Measurements from ENCODE around the gene ZDHHC14.
A peak's percentile ranks its signal among the peaks of the same experiment; 100 is the strongest.
"Not testable (repeated sequence)": the region's sequence is repeated elsewhere in the genome, so short reads cannot be mapped to it uniquely, and the experiment has no call there.

ZDHHC14 gene

GRCh38 chr6:157586088-157586414, 205.1 kb downstream of the ZDHHC14 start:
- no peak overlapping the region for H2AK5ac ChIP-seq (ENCODE audit: low read depth, low read length)
- no peak for DNase-seq (ENCODE audit: low spot score)
- no peak overlapping the region for H4K91ac ChIP-seq (ENCODE audit: low read depth, low read length, poor library complexity)
- peaks cover 2 to 6% of the 10 kb centered on the region in 2 donors for H3K9me3 ChIP-seq (replicated peaks in 1 of 2; ENCODE audit: control insufficient read depth in 2 of 2, insufficient read depth in 1 of 2, low read depth in 1 of 2, low read length in 2 of 2)
- no peaks in the 10 kb centered on the region for H3K36me3 ChIP-seq (replicated peaks in 1 of 2; ENCODE audit: control insufficient read depth in 2 of 2, insufficient read depth in 2 of 2, low read length in 2 of 2)
- no peak overlapping the region for H3K4ac ChIP-seq (ENCODE audit: low read length)
- no peak overlapping the region for H2BK5ac ChIP-seq (ENCODE audit: low read length)
- no peaks in the 10 kb centered on the region for H3K27me3 ChIP-seq (ENCODE audit: control insufficient read depth in 3 of 3, insufficient read depth in 3 of 3, low read depth in 1 of 3, low read length in 3 of 3)
- H2BK15ac ChIP-seq (ENCODE audit: low read length), result peak overlapping the region; percentile 27
- no CpG with 5 or more reads among the region's 5 CpGs for WGBS, 2 donors (ENCODE audit: extremely low coverage in 2 of 2, insufficient read length in 2 of 2, insufficient replicate concordance in 1 of 2)
- H2BK12ac ChIP-seq (ENCODE audit: low read length), result no peak overlapping the region
- H3K4me2 ChIP-seq (ENCODE audit: insufficient read depth, low read length, poor library complexity, severe bottlenecking), result no peak overlapping the region
- no peak overlapping the region for H3K18ac ChIP-seq (ENCODE audit: low read length)
- no peak overlapping the region for H3K4me3 ChIP-seq (ENCODE audit: low read length in 2 of 2)
- H3K4me1 ChIP-seq (ENCODE audit: control insufficient read depth in 2 of 2, insufficient read depth in 1 of 2, low read depth in 1 of 2, low read length in 2 of 2), result peaks cover 0 to 9% of the 10 kb centered on the region in 2 donors
- no peak overlapping the region for H2BK120ac ChIP-seq (ENCODE audit: low read depth, low read length)
- H3K14ac ChIP-seq (ENCODE audit: low read length), result no peak overlapping the region
- H3K79me1 ChIP-seq (ENCODE audit: low read depth, low read length), result no peaks in the 10 kb centered on the region
- peak overlapping the region; percentile 58 for H4K8ac ChIP-seq (ENCODE audit: low read depth, low read length)
- peak overlapping the region; percentile 39 for H2AFZ ChIP-seq (ENCODE audit: low read length)
- H3K9ac ChIP-seq (ENCODE audit: low read depth, low read length, poor library complexity), result no peak overlapping the region
- H3K23ac ChIP-seq (ENCODE audit: low read depth, low read length, poor library complexity), result no peak overlapping the region
- no peak overlapping the region for H3K27ac ChIP-seq (replicated peaks; ENCODE audit: low read length)

DNA sequence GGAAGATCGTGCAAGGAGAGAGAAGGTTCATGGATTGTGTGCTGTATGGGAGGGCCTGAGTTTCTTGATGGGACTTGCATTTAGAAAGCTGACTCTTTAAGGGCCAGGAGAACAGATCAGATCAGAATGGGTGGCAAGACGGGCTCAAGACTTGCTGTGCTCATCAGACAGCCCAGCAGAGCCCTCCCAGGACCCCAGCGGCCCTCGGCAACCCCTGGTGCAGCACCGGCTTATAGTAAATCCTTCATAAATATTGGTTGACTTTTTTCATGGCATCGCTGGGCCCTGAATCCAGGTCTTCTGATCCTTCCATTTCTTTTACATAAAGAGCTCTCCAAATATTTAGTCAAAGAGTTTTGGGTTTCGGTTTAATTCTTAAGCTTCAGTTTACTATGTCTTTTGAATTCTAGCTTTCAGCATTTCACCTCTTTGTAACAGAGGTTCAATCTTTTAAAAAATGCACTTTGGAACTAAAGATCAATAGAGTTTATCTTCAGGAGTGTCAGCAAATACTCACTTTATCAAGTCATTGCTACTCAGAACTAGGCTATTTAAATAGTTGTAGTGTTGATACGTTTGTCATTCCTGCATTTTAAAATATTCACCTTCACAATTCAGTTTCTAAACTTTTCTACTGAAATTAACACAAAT, 205.6 kb downstream of the ZDHHC14 start:
- H3K36me3 ChIP-seq (replicated peaks in 1 of 2; ENCODE audit: control insufficient read depth in 2 of 2, insufficient read depth in 2 of 2, low read length in 2 of 2), result no peaks in the 10 kb centered on the region
- H3K27ac ChIP-seq (replicated peaks; ENCODE audit: low read length), result no peak overlapping the region
- peak overlapping the region; percentile 8 for H3K23ac ChIP-seq (ENCODE audit: low read depth, low read length, poor library complexity)
- no peak overlapping the region for H2BK12ac ChIP-seq (ENCODE audit: low read length)
- H2BK5ac ChIP-seq (ENCODE audit: low read length), result no peak overlapping the region
- no peak overlapping the region for H4K91ac ChIP-seq (ENCODE audit: low read depth, low read length, poor library complexity)
- H3K27me3 ChIP-seq (ENCODE audit: control insufficient read depth in 3 of 3, insufficient read depth in 3 of 3, low read depth in 1 of 3, low read length in 3 of 3), result no peaks in the 10 kb centered on the region
- H3K9ac ChIP-seq (ENCODE audit: low read depth, low read length, poor library complexity), result no peak overlapping the region
- H2AFZ ChIP-seq (ENCODE audit: low read length), result peak overlapping the region; percentile 39
- H2AK5ac ChIP-seq (ENCODE audit: low read depth, low read length), result no peak overlapping the region
- no peak overlapping the region for H4K8ac ChIP-seq (ENCODE audit: low read depth, low read length)
- no peak overlapping the region for H2BK120ac ChIP-seq (ENCODE audit: low read depth, low read length)
- no peaks in the 10 kb centered on the region for H3K79me1 ChIP-seq (ENCODE audit: low read depth, low read length)
- H3K14ac ChIP-seq (ENCODE audit: low read length), result no peak overlapping the region
- no peak overlapping the region for H3K4me3 ChIP-seq (ENCODE audit: low read length in 2 of 2)
- no peak overlapping the region for H3K18ac ChIP-seq (ENCODE audit: low read length)
- peaks cover 2 to 11% of the 10 kb centered on the region in 2 donors for H3K9me3 ChIP-seq (replicated peaks in 1 of 2; ENCODE audit: control insufficient read depth in 2 of 2, insufficient read depth in 1 of 2, low read depth in 1 of 2, low read length in 2 of 2)
- no peak for DNase-seq (ENCODE audit: low spot score)
- H3K4me2 ChIP-seq (ENCODE audit: insufficient read depth, low read length, poor library complexity, severe bottlenecking), result no peak overlapping the region
- WGBS, 2 donors (ENCODE audit: extremely low coverage in 2 of 2, insufficient read length in 2 of 2, insufficient replicate concordance in 1 of 2), result no CpG with 5 or more reads among the region's 8 CpGs
- H2BK15ac ChIP-seq (ENCODE audit: low read length), result peak overlapping the region; percentile 27
- peaks cover 0 to 9% of the 10 kb centered on the region in 2 donors for H3K4me1 ChIP-seq (ENCODE audit: control insufficient read depth in 2 of 2, insufficient read depth in 1 of 2, low read depth in 1 of 2, low read length in 2 of 2)
- no peak overlapping the region for H3K4ac ChIP-seq (ENCODE audit: low read length)

- no peaks in the 10 kb centered on the region for H3K27me3 ChIP-seq (ENCODE audit: control insufficient read depth in 3 of 3, insufficient read depth in 3 of 3, low read depth in 1 of 3, low read length in 3 of 3)
- WGBS, 2 donors (ENCODE audit: extremely low coverage in 2 of 2, insufficient read length in 2 of 2, insufficient replicate concordance in 1 of 2), result no CpG with 5 or more reads among the region's 4 CpGs
- no peak overlapping the region for H2BK5ac ChIP-seq (ENCODE audit: low read length)
- H2AFZ ChIP-seq (ENCODE audit: low read length), result no peak overlapping the region
- no peak overlapping the region for H4K91ac ChIP-seq (ENCODE audit: low read depth, low read length, poor library complexity)
- no peak overlapping the region for H3K4me2 ChIP-seq (ENCODE audit: insufficient read depth, low read length, poor library complexity, severe bottlenecking)
- no peak overlapping the region for H3K14ac ChIP-seq (ENCODE audit: low read length)
- H2BK15ac ChIP-seq (ENCODE audit: low read length), result no peak overlapping the region
- no peak overlapping the region for H4K8ac ChIP-seq (ENCODE audit: low read depth, low read length)
- H3K79me1 ChIP-seq (ENCODE audit: low read depth, low read length), result no peaks in the 10 kb centered on the region
- no peak overlapping the region for H2AK5ac ChIP-seq (ENCODE audit: low read depth, low read length)
- no peak overlapping the region for H2BK120ac ChIP-seq (ENCODE audit: low read depth, low read length)
- no peak overlapping the region for H3K9ac ChIP-seq (ENCODE audit: low read depth, low read length, poor library complexity)
- H2BK12ac ChIP-seq (ENCODE audit: low read length), result no peak overlapping the region
- H3K4me3 ChIP-seq (ENCODE audit: low read length in 2 of 2), result no peak overlapping the region
- H3K27ac ChIP-seq (replicated peaks; ENCODE audit: low read length), result no peak overlapping the region
- no peak overlapping the region for H3K18ac ChIP-seq (ENCODE audit: low read length)
- H3K4me1 ChIP-seq (ENCODE audit: control insufficient read depth in 2 of 2, insufficient read depth in 1 of 2, low read depth in 1 of 2, low read length in 2 of 2), result peaks cover 0 to 9% of the 10 kb centered on the region in 2 donors
- no peak overlapping the region for H3K23ac ChIP-seq (ENCODE audit: low read depth, low read length, poor library complexity)
- no peaks in the 10 kb centered on the region for H3K36me3 ChIP-seq (replicated peaks in 1 of 2; ENCODE audit: control insufficient read depth in 2 of 2, insufficient read depth in 2 of 2, low read length in 2 of 2)
- H3K4ac ChIP-seq (ENCODE audit: low read length), result no peak overlapping the region
- H3K9me3 ChIP-seq (replicated peaks in 1 of 2; ENCODE audit: control insufficient read depth in 2 of 2, insufficient read depth in 1 of 2, low read depth in 1 of 2, low read length in 2 of 2), result peaks cover 2 to 13% of the 10 kb centered on the region in 2 donors
- DNase-seq (ENCODE audit: low spot score), result no peak
Measured at GRCh38 chr6:157587127-157587926, 206.3 kb downstream of the ZDHHC14 start.

DNA sequence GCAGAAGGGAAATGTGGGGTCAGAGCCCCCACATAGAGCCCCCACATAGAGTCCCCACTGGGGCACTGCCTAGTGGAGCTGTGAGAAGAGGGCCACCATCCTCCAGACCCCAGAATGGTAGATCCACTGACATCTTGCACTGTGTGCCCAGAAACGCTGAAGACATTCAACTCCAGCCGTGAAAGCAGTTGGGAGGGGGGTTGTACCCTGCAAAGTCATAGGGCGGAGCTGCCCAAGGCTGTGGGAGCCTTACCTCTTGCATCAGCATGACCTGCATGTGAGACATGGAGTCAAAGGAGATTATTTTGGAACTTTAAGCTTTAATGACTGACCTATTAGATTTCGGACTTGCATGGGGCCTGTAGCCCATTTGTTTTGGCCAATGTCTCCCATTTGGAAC, 209.7 kb downstream of the ZDHHC14 start:
- H2BK5ac ChIP-seq (ENCODE audit: low read length); H3K27ac ChIP-seq (replicated peaks; ENCODE audit: low read length); H2AFZ ChIP-seq (ENCODE audit: low read length); H3K4ac ChIP-seq (ENCODE audit: low read length); H3K79me1 ChIP-seq (ENCODE audit: low read depth, low read length); H2AK5ac ChIP-seq (ENCODE audit: low read depth, low read length); H2BK15ac ChIP-seq (ENCODE audit: low read length); H3K36me3 ChIP-seq (replicated peaks in 1 of 2; ENCODE audit: control insufficient read depth in 2 of 2, insufficient read depth in 2 of 2, low read length in 2 of 2); H3K27me3 ChIP-seq (ENCODE audit: control insufficient read depth in 3 of 3, insufficient read depth in 3 of 3, low read depth in 1 of 3, low read length in 3 of 3); H3K4me2 ChIP-seq (ENCODE audit: insufficient read depth, low read length, poor library complexity, severe bottlenecking); DNase-seq (ENCODE audit: low spot score); H3K23ac ChIP-seq (ENCODE audit: low read depth, low read length, poor library complexity); H4K91ac ChIP-seq (ENCODE audit: low read depth, low read length, poor library complexity); H3K18ac ChIP-seq (ENCODE audit: low read length); H3K4me3 ChIP-seq (ENCODE audit: low read length in 2 of 2); H3K9ac ChIP-seq (ENCODE audit: low read depth, low read length, poor library complexity); H2BK12ac ChIP-seq (ENCODE audit: low read length); H4K8ac ChIP-seq (ENCODE audit: low read depth, low read length); H2BK120ac ChIP-seq (ENCODE audit: low read depth, low read length); H3K14ac ChIP-seq (ENCODE audit: low read length); H3K4me1 ChIP-seq (ENCODE audit: control insufficient read depth in 2 of 2, insufficient read depth in 1 of 2, low read depth in 1 of 2, low read length in 2 of 2): not testable (repeated sequence)
- H3K9me3 ChIP-seq (replicated peaks in 1 of 2; ENCODE audit: control insufficient read depth in 2 of 2, insufficient read depth in 1 of 2, low read depth in 1 of 2, low read length in 2 of 2), result peaks cover 2 to 13% of the 10 kb centered on the region in 2 donors
- no CpG with 5 or more reads among the region's 4 CpGs for WGBS, 2 donors (ENCODE audit: extremely low coverage in 2 of 2, insufficient read length in 2 of 2, insufficient replicate concordance in 1 of 2)
